ENCODE results near the gene PFDN2.

- no peak for TF ChIP-seq ZNF274 (IDR thresholded peaks at IDR 0.05; ENCODE audit: low read depth, low read length)
- no peak for TF ChIP-seq YY1 (IDR thresholded peaks at IDR 0.05; ENCODE audit: insufficient read depth, insufficient read length)
- no peak for TF ChIP-seq SUZ12 (IDR thresholded peaks at IDR 0.05; ENCODE audit: extremely low read depth, insufficient read depth, insufficient read length)
Observed at GRCh38 chr1:161072751-161073449, 44.9 kb downstream of the PFDN2 start.

Data from NT2/D1 (cell line).